Measurements from ENCODE around the gene FOXC2. TPM values are rescaled to one million over a fixed set of nuclear protein-coding genes. Genes with fewer than 3 reads are reported as not detected.
A peak's percentile ranks its signal among the peaks of the same experiment; 100 is the strongest.

FOXC2 gene
- polyA plus RNA-seq, 3 donors: not detected

- Mint-ChIP-seq H3K4me1 (peaks cover 22% of the 10 kb centered on the region), H3K9me3 (peaks cover 0 to 12% (median 0%) of the 10 kb centered on the region in 7 donors), H3K27ac (no peak overlapping the region), H3K27me3 (ENCODE audit: low read depth in 3 of 3) (peaks cover 78 to 91% (median 79%) of the 10 kb centered on the region in 3 donors), H3K4me3 (peak overlapping the region in 1 of 2 donors; percentile 73), H3K36me3 (peaks cover 0 to 3% of the 10 kb centered on the region in 2 donors)
- H3K27me3 ChIP-seq (ENCODE audit: control insufficient read depth in 2 of 2, insufficient read depth in 2 of 2, low read length in 2 of 2): peaks cover 44 to 79% of the 10 kb centered on the region in 2 donors
- peaks cover 4 to 9% of the 10 kb centered on the region in 2 donors for H3K4me1 ChIP-seq (ENCODE audit: control insufficient read depth in 1 of 2, insufficient read depth in 2 of 2, low read length in 2 of 2)
- H3K9ac ChIP-seq (ENCODE audit: insufficient read depth, low read length, poor library complexity, severe bottlenecking): no peak overlapping the region
- 2% methylated on average over 87 of the region's 88 CpGs for WGBS (ENCODE audit: insufficient coverage)
- no peak overlapping the region for H3K27ac ChIP-seq (ENCODE audit: low read depth in 1 of 2, low read length in 2 of 2)
- H3K4me2 ChIP-seq (replicated peaks; ENCODE audit: extremely low read depth, low read length, poor library complexity, severe bottlenecking): peak overlapping the region; percentile 29
- no peaks in the 10 kb centered on the region for H3K79me2 ChIP-seq (ENCODE audit: insufficient read depth, low read length)
- H3K4me3 ChIP-seq (replicated peaks in 1 of 3; ENCODE audit: low read depth in 2 of 3, low read length in 3 of 3): no peak overlapping the region
- no peak overlapping the region for H2AFZ ChIP-seq (ENCODE audit: insufficient read depth, low read depth, low read length, poor library complexity, severe bottlenecking)
- DNase-seq: no peak
- no peaks in the 10 kb centered on the region for H3K36me3 ChIP-seq (replicated peaks in 1 of 2; ENCODE audit: control insufficient read depth in 1 of 2, insufficient read depth in 2 of 2, low read length in 2 of 2)
- intact Hi-C loops (cut with micrococcal nuclease): no loop called here
- TF ChIP-seq CTCF (IDR thresholded peaks at IDR 0.05): no peak
- H3K9me3 ChIP-seq (replicated peaks in 1 of 2; ENCODE audit: control insufficient read depth in 1 of 2, insufficient read depth in 1 of 2, low read length in 2 of 2): peaks cover 0 to 20% of the 10 kb centered on the region in 2 donors
- no peaks in the 10 kb centered on the region for H4K20me1 ChIP-seq (ENCODE audit: insufficient read depth, low read length)
These were observed 504 bp downstream of the FOXC2 start for GRCh38 chr16:86566966-86567700.

- Mint-ChIP-seq H3K4me3 (peak overlapping the region in 1 of 2 donors; percentile 73), H3K27ac (no peak overlapping the region), H3K9me3 (peaks cover 0 to 13% (median 0%) of the 10 kb centered on the region in 7 donors), H3K36me3 (peaks cover 0 to 3% of the 10 kb centered on the region in 2 donors), H3K4me1 (peaks cover 22% of the 10 kb centered on the region), H3K27me3 (ENCODE audit: low read depth in 3 of 3) (peaks cover 73 to 90% (median 79%) of the 10 kb centered on the region in 3 donors)
- no peak for DNase-seq
- H3K4me3 ChIP-seq (replicated peaks in 1 of 3; ENCODE audit: low read depth in 2 of 3, low read length in 3 of 3): no peak overlapping the region
- H3K36me3 ChIP-seq (replicated peaks in 1 of 2; ENCODE audit: control insufficient read depth in 1 of 2, insufficient read depth in 2 of 2, low read length in 2 of 2): no peaks in the 10 kb centered on the region
- 4% methylated on average over 114 of the region's 116 CpGs for WGBS (ENCODE audit: insufficient coverage)
- H3K9me3 ChIP-seq (replicated peaks in 1 of 2; ENCODE audit: control insufficient read depth in 1 of 2, insufficient read depth in 1 of 2, low read length in 2 of 2): peaks cover 0 to 20% of the 10 kb centered on the region in 2 donors
- no peak overlapping the region for H2AFZ ChIP-seq (ENCODE audit: insufficient read depth, low read depth, low read length, poor library complexity, severe bottlenecking)
- no peak overlapping the region for H3K27ac ChIP-seq (ENCODE audit: low read depth in 1 of 2, low read length in 2 of 2)
- H3K4me1 ChIP-seq (ENCODE audit: control insufficient read depth in 1 of 2, insufficient read depth in 2 of 2, low read length in 2 of 2): peaks cover 4 to 9% of the 10 kb centered on the region in 2 donors
- no peak for TF ChIP-seq CTCF (IDR thresholded peaks at IDR 0.05)
- H3K9ac ChIP-seq (ENCODE audit: insufficient read depth, low read length, poor library complexity, severe bottlenecking): no peak overlapping the region
- intact Hi-C loops (cut with micrococcal nuclease): no loop called here
- H3K79me2 ChIP-seq (ENCODE audit: insufficient read depth, low read length): no peaks in the 10 kb centered on the region
- peaks cover 44 to 78% of the 10 kb centered on the region in 2 donors for H3K27me3 ChIP-seq (ENCODE audit: control insufficient read depth in 2 of 2, insufficient read depth in 2 of 2, low read length in 2 of 2)
- no peak overlapping the region for H3K4me2 ChIP-seq (replicated peaks; ENCODE audit: extremely low read depth, low read length, poor library complexity, severe bottlenecking)
- no peaks in the 10 kb centered on the region for H4K20me1 ChIP-seq (ENCODE audit: insufficient read depth, low read length)
These were observed 1.3 kb downstream of the FOXC2 start for GRCh38 chr16:86567701-86568581.

Measured in CD14-positive monocyte (primary cell).